Left lung (tissue), 10 donors: ENCODE results near the gene ALX4. TPM values are rescaled to one million over a fixed set of nuclear protein-coding genes. Genes with fewer than 3 reads are reported as not detected.
A peak's percentile ranks its signal among the peaks of the same experiment; 100 is the strongest.

ENCODE experiments used
- ATAC-seq: fragments of 200-7000 bp; cut with Tn5 transposase; one replicate; pipeline ENCODE4 v1.9.1; 2020; ENCODE audit warnings: moderate library complexity
- DNase-seq, 4 donors: peaks; one replicate each; pipeline ENCODE4 v3.0.0-alpha.2; 2013 to 2020
- H3K27ac ChIP-seq, 2 donors: fragments of 200-600 bp; sonication (generic) in 1 of 2; one replicate each; pipeline versions ENCODE4 v1.5.0 to v1.8.0; 2020 to 2021
- H3K27me3 ChIP-seq, 2 donors: fragments of 200-600 bp; sonication (generic) in 1 of 2; one replicate each; pipeline versions ENCODE4 v1.5.0 to v1.8.0; 2020 to 2021
- H3K36me3 ChIP-seq, 2 donors: fragments of 200-600 bp; sonication (generic) in 1 of 2; one replicate each; pipeline versions ENCODE4 v1.5.0 to v1.8.0; 2020 to 2021
- H3K4me1 ChIP-seq, 2 donors: fragments of 200-600 bp; one replicate each; pipeline ENCODE4 v1.8.0; 2021
- H3K4me3 ChIP-seq, 2 donors: fragments of 200-600 bp; sonication (generic) in 1 of 2; one replicate each; pipeline versions ENCODE4 v1.5.0 to v1.8.0; 2020 to 2021; ENCODE audit warnings: mild to moderate bottlenecking in 1 of 2
- H3K9me3 ChIP-seq, 2 donors: fragments of 200-600 bp; sonication (generic) in 1 of 2; one replicate each; pipeline versions ENCODE4 v1.5.0 to v1.8.0; 2020 to 2021
- CTCF ChIP-seq, 2 donors: fragments of 200-600 bp; sonication (generic) in 1 of 2; IDR thresholded peaks; one replicate each; pipeline versions ENCODE4 v1.5.0 to v1.8.0; 2021; ENCODE audit warnings: antibody characterized with exemption in 2 of 2
- intact Hi-C, 2 donors: fragments of 100-400 bp; cut with DNase I; formaldehyde crosslinking; loops; one replicate each; pipeline versions ENCODE4 v1.11.2 to v1.14.2; 2022
- polyA plus RNA-seq, 6 donors: library from polyadenylated mRNA; unstranded; fragments of 120-200 nt; gene quantifications; one replicate each; pipeline ENCODE4 v1.2.1, GENCODE V29; 2013; ENCODE audit not compliant: insufficient read length in 6 of 6
- total RNA-seq, 2 donors: library from RNA; stranded (reverse); fragmentation: NEBNext Ultra II Directional; extraction: Animal tissue kit (Norgen Biotek cat#: 25700); gene quantifications; one replicate each; pipeline ENCODE4 v1.2.1, GENCODE V29; 2021
- donor health status: DM: no; HTN: yes; CAD: no.
- donor health status: DM: no; HTN: no; CAD: no.

ALX4 gene
- total and polyA plus RNA-seq, 8 donors: 0.07 to 0.13 (median 0.10) TPM; not detected in 2

GRCh38 chr11:44250421-44250820 lies 59.5 kb downstream of the ALX4 start:
- intact Hi-C loops: no loop called here
- no peaks in the 10 kb centered on the region for H3K4me1 ChIP-seq
- peaks cover 0 to 24% of the 10 kb centered on the region in 2 donors for H3K9me3 ChIP-seq

GRCh38 chr11:44248109-44248508 lies 61.8 kb downstream of the ALX4 start:
- intact Hi-C loops: no loop called here
- Histone ChIP-seq H3K27me3 (no peaks in the 10 kb centered on the region), H3K9me3 (peaks cover 0 to 18% of the 10 kb centered on the region in 2 donors), H3K4me1 (peaks cover 0 to 8% of the 10 kb centered on the region in 2 donors), H3K4me3 (no peak overlapping the region), H3K36me3 (peaks cover 0 to 20% of the 10 kb centered on the region in 2 donors), H3K27ac (no peak overlapping the region)
- no peak for TF ChIP-seq CTCF (IDR thresholded peaks at IDR 0.05)
- DNase-seq: no peak
- no peak for ATAC-seq

More at GRCh38 chr11:44250421-44250820, 59.5 kb downstream of the ALX4 start:
- Histone ChIP-seq H3K27me3 (no peaks in the 10 kb centered on the region), H3K4me3 (no peak overlapping the region), H3K36me3 (peaks cover 0 to 12% of the 10 kb centered on the region in 2 donors), H3K27ac (no peak overlapping the region)
- DNase-seq: no peak
- no peak for ATAC-seq
- no peak for TF ChIP-seq CTCF (IDR thresholded peaks at IDR 0.05)

GRCh38 chr11:44247508-44247907 lies 62.4 kb downstream of the ALX4 start:
- intact Hi-C loops: no loop called here
- H3K4me3 ChIP-seq: no peak overlapping the region

GRCh38 chr11:44246726-44247125 lies 63.2 kb downstream of the ALX4 start:
- H3K4me1 ChIP-seq: peaks cover 0 to 8% of the 10 kb centered on the region in 2 donors
- intact Hi-C loops: no loop called here
- no peak for ATAC-seq
- H3K27me3 ChIP-seq: no peaks in the 10 kb centered on the region
- H3K27ac ChIP-seq: no peak overlapping the region
- no peak for TF ChIP-seq CTCF (IDR thresholded peaks at IDR 0.05)
- DNase-seq: peak in 2 of 4 donors; percentile 36 to 57
- H3K4me3 ChIP-seq: no peak overlapping the region
- H3K36me3 ChIP-seq: peaks cover 0 to 20% of the 10 kb centered on the region in 2 donors
- H3K9me3 ChIP-seq: peaks cover 0 to 4% of the 10 kb centered on the region in 2 donors

More at GRCh38 chr11:44247508-44247907, 62.4 kb downstream of the ALX4 start:
- TF ChIP-seq CTCF (IDR thresholded peaks at IDR 0.05): no peak
- Histone ChIP-seq H3K27ac (no peak overlapping the region), H3K36me3 (peaks cover 0 to 20% of the 10 kb centered on the region in 2 donors), H3K9me3 (peaks cover 0 to 12% of the 10 kb centered on the region in 2 donors), H3K27me3 (no peaks in the 10 kb centered on the region), H3K4me1 (peaks cover 0 to 8% of the 10 kb centered on the region in 2 donors)
- DNase-seq (no peak), ATAC-seq (no peak)

- no peak overlapping the region for H3K4me3 ChIP-seq
- H3K27ac ChIP-seq: no peak overlapping the region
- intact Hi-C loops: no loop called here
- H3K36me3 ChIP-seq: peaks cover 0 to 16% of the 10 kb centered on the region in 2 donors
- H3K27me3 ChIP-seq: no peaks in the 10 kb centered on the region
- peaks cover 0 to 8% of the 10 kb centered on the region in 2 donors for H3K4me1 ChIP-seq
- ATAC-seq (no peak), DNase-seq (no peak)
- no peak for TF ChIP-seq CTCF (IDR thresholded peaks at IDR 0.05)
- no peaks in the 10 kb centered on the region for H3K9me3 ChIP-seq
These were observed 65.2 kb downstream of the ALX4 start for GRCh38 chr11:44244639-44245310.
